Kidney epithelial cell (primary cell): Measurements from ENCODE around the gene CIZ1. TPM values are rescaled to one million over a fixed set of nuclear protein-coding genes. Genes with fewer than 3 reads are reported as not detected.
"Not testable (repeated sequence)": the region's sequence is repeated elsewhere in the genome, so short reads cannot be mapped to it uniquely, and the experiment has no call there.

Source experiments
- DNase-seq: peaks from one replicate; pipeline ENCODE4 v3.0.0-alpha.2; 2010; ENCODE audit warnings: low read depth
- H3K27me3 ChIP-seq: 2 replicates; pipeline ENCODE4 v1.6.0; 2011; ENCODE audit warnings: low read length; ENCODE audit not compliant: control insufficient read depth, insufficient read depth
- H3K36me3 ChIP-seq: 2 replicates; pipeline ENCODE4 v1.5.1; 2011; ENCODE audit warnings: low read length; ENCODE audit not compliant: control insufficient read depth, insufficient read depth
- H3K4me3 ChIP-seq: 2 replicates; pipeline ENCODE4 v1.5.1; 2011; ENCODE audit warnings: low read depth, mild to moderate bottlenecking, control low read depth, low read length
- total RNA-seq: library from RNA; depleted of rRNA; stranded (reverse); fragments of >200 nt; gene quantifications from 2 replicates; pipeline ENCODE4 v1.2.3, GENCODE V29; 2015
- TF ChIP-seq, protein P1 (sequence below): IDR thresholded peaks from 2 replicates; pipeline ENCODE4 v1.5.1; 2011; ENCODE audit warnings: mild to moderate bottlenecking, moderate library complexity, low read length, control low read depth, inconsistent platforms; ENCODE audit not compliant: insufficient read depth, poor library complexity, severe bottlenecking

CIZ1 gene
- total RNA-seq, 1 donor from 2014 or later: 56.9 TPM

DNA sequence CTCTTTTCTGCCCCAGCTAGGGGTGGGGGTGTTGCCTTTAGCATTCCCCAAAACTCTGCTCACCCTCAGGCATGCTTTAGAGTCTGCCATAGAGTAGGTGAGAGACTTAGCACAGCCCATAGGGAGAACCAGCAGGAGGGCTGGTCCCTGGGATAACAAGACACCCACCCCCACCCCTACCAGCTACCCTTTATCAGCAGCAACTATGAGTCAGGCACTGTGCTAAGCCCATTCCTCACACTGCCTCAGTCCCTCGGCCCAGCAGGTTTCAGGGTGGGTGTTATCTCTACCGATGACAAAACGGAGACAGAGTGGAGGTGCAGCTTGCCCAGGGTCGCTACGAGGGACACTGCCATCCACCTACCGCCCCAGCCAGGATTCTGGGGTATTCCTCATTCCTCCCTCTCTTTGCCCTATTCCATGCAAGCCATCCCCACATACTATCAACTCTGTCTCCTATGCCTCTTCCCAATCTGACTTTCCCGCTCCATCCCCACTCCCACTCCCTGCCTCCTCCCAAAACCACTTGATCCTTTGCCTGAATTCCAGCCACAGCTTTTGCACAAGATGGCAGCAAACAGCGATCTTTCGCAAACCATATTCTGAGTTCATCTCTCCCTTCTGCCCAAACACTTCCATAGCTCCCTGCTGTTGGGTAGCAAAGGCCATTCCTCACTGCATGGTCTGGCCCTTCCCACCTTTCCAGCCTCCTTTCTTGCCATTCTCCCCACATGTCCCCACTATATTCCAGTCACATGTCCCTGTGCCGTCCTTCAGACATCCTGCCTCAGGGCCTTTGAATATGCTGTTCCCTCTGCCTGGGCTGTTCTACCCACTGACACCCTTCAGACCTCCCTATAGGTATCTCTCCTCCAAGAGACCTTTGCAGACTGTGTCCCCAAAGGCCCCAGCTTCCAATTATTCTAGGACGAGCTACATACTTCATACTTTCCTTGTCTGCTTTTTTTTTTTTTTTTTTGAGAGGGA lies 5.1 kb downstream of the CIZ1 start:
- no peak overlapping the region for H3K4me3 ChIP-seq
- TF ChIP-seq, protein P1, sequence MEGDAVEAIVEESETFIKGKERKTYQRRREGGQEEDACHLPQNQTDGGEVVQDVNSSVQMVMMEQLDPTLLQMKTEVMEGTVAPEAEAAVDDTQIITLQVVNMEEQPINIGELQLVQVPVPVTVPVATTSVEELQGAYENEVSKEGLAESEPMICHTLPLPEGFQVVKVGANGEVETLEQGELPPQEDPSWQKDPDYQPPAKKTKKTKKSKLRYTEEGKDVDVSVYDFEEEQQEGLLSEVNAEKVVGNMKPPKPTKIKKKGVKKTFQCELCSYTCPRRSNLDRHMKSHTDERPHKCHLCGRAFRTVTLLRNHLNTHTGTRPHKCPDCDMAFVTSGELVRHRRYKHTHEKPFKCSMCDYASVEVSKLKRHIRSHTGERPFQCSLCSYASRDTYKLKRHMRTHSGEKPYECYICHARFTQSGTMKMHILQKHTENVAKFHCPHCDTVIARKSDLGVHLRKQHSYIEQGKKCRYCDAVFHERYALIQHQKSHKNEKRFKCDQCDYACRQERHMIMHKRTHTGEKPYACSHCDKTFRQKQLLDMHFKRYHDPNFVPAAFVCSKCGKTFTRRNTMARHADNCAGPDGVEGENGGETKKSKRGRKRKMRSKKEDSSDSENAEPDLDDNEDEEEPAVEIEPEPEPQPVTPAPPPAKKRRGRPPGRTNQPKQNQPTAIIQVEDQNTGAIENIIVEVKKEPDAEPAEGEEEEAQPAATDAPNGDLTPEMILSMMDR: no peak
- no peak for DNase-seq
- peaks cover 5% of the 10 kb centered on the region for H3K36me3 ChIP-seq
- no peaks in the 10 kb centered on the region for H3K27me3 ChIP-seq

DNA sequence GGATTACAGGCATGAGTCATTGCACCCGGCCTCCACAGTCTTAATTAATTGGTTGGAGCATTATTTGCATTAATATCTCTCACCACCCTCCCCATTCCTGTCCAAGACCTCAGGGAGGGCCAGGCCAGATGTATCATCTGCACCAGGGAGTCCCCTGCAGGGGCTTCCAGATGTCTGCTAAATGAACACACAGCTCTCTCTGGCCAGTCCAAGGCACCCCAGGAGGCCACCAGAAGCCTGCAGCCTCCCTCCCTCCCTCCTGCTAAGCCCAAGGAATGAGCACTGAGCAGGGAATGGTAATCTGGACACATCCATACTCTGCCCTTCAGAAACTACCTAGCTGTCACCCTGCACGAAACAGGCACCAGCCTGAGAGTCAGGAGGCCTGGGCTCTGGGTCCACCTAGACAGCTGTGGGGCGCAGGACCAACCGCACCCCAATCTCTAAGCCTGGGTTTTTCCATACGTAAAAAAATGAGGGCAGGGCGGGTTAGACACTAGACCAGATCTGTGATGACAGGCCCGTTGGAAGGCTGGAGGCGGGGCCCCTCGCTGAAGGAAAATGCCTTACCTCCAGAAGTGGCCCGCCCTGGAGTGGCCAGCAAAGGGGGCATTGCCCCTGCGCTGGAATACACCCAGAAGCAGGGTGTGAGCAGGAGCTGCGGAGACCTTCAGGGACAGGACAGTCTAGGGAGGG lies 8.3 kb downstream of the CIZ1 start:
- Histone ChIP-seq H3K36me3 (peaks cover 12% of the 10 kb centered on the region), H3K27me3 (no peaks in the 10 kb centered on the region), H3K4me3 (no peak overlapping the region)

DNA sequence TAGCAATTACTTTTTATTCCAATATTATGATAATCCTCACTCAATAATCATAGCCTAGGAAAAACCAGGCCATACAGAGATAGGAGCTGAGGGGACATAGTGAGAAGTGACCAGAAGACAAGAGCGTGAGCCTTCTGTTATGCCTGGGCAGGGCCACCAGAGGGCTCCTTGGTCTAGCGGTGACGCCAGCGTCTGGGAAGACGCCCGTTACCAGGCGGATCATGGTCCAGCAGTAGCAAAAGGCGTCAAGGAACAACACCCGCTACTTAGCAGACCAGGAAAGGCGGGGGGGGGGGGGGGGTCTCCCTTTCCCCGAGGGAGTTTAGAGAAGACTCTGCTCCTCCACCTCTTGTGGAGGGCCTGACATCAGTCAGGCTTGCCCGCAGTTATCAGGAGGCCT lies 9.9 kb downstream of the CIZ1 start:
- not testable (repeated sequence) for DNase-seq, H3K27me3 ChIP-seq, H3K4me3 ChIP-seq
- TF ChIP-seq, protein P1: peak; percentile 49
- H3K36me3 ChIP-seq: peaks cover 12% of the 10 kb centered on the region

More for the DNA sequence above, 8.3 kb downstream of the CIZ1 start:
- DNase-seq: no peak
- TF ChIP-seq, protein P1: no peak

DNA sequence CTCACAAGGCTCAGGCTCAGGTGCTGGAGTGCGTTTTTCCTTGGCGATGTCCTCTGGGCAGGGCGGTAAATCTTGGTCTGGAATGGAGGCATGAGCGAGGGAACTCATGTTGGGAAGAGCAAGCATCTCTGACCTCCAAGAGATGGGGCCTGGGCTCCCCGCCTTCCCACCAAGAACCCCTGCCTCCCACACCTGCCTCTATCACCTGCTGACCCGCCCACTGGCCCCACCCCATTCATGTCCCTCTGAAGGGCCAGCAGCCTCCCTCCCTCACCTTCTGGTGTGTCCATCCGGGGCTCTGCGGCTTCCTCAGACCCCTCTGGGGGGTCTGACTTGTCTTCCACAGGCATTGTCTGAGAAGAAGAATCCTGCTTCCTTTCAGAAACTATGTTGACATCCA lies 10.9 kb downstream of the CIZ1 start:
- Histone ChIP-seq H3K27me3 (no peaks in the 10 kb centered on the region), H3K36me3 (peaks cover 13% of the 10 kb centered on the region), H3K4me3 (no peak overlapping the region)
- DNase-seq: no peak
- TF ChIP-seq, protein P1: no peak

DNA sequence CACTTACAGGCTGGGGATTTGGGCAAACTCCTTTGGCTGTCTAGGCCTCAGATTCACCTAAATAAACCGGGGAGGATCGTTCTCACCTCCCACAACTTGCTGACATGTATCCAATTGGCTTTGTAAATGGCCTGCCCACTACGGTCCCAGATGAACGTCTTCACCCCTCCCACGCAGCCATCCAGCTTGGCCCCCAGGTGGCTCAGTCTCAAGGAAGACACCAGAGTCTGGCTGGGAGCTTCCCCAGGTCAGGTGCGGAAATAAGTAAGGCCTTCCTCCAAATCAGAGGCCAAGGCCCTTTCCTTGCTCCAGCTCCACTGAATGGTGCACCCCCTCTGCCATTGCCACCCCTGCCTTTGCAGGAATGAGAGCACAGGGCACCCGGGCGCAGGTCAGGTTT lies 11.4 kb downstream of the CIZ1 start:
- no peaks in the 10 kb centered on the region for H3K27me3 ChIP-seq
- TF ChIP-seq, protein P1: no peak
- DNase-seq: no peak
- H3K36me3 ChIP-seq: peaks cover 14% of the 10 kb centered on the region
- no peak overlapping the region for H3K4me3 ChIP-seq
